ENCODE data around the gene SLC16A6.

- TF ChIP-seq POLR2A (IDR thresholded peaks at IDR 0.05; ENCODE audit: low read depth, low read length), result no peak
- TF ChIP-seq POLR2AphosphoS5 (IDR thresholded peaks at IDR 0.05; ENCODE audit: low read depth, low read length), result no peak
Observed at GRCh38 chr17:68306819-68307218, 15.9 kb upstream of the SLC16A6 start.

Measured in GM12892 (cell line).